ENCODE data around the gene ZRANB2.
A peak's percentile ranks its signal among the peaks of the same experiment; 100 is the strongest.

Gene ZRANB2

DNA sequence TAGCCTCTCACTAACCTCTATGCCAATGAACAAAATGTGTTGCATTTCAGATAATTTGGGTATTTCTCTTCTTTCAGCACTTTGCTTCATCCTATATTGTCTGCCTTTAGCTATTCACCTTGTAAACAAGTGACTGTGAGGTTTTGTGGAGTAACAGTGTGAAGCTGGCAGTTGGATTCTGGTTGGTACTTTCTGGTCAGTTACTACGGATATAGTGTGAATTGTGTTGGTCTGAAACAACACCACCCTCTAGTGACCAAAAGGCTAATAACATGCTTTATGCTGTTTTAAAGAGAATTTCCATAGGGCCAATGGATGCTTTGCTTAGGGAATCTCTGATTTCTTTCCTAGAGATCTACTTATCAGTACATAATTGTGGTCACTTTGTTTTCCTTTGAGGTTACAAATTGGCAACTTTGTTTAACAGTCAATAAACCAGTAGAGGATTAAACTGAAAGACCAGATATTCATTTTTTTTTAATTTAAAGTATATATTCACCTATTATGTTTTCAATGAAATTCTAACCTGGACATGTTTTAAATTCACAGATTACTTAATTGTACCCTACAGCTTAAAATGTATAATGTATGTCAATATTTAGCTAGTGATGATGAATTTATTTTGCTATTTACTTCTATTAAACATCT, 30.8 kb downstream of the ZRANB2 start:
- H3K27me3 ChIP-seq (replicated peaks in 2 of 5; ENCODE audit: control insufficient read depth in 4 of 5, insufficient read depth in 5 of 5, low read length in 4 of 5), result peaks cover 9 to 56% (median 23%) of the 10 kb centered on the region in 5 experiments
- 0% methylated on average over 1 of the region's 1 CpG for WGBS (ENCODE audit: insufficient coverage)
- CTCF ChIA-PET, result interaction anchor here (0.7 to 7.2 kb wide), 11 partner anchors 13 to 916 kb away, joined by 3 to 54 read pairs (median 4); no protein-coding TSS in a partner anchor

DNA sequence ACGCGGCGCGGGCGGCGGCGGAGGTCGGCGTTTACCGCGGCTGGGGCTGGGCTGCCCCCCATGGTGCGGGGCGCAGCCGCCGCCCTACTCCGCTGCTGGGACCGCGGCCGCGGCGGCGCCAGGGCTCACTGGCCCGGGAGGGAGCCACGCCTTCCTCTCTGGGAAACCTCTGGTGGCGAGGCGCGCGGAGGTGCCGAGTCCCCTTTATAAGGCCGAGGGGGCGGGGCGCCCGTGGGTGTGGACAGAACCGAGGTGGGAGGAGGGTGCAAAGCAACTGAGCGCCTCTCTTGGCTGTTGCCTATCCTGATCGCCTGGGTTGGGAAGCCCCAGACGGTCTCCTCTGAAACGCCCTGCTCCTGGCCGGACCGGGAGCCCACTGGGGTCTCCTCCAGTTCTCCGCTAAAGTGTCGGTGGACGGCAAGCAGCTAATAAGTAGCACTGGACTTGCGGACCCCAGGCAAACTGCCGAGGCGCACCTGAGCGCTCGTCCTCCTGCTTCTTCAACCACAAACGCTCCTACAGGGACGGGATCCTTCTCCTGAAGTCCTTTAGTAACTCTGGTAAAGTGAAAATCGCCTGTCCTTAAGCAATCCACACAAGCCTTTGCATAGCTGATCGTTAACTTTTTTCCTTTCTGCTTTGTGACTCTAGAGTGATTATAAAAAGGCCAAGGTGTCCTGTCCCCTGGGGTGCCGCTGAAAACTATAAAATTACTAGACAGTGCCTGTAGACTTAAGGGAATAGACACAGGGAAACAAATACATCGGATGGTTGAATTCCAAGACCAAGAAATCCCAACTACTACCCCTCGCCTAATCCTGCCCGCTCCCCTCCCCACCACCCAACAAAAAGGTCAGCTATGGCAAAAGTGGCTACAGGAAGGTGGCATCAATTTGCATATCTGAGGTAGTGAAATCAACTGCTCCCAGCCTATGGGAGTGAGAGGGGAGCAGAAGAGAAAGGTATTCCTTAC, 32.9 kb downstream of the ZRANB2 start, which contains the start of gene PTGER3:
PTGER3 (minus strand) TSS at position 182 of the 973 bp plus-strand sequence. CDS start 239 bp downstream, outside the sequence.
- ChIA-PET CTCF (interaction anchor here (4.4 to 7.2 kb wide), 2 partner anchors 362 to 518 kb away, joined by 27 to 54 read pairs; no protein-coding TSS in a partner anchor), POLR2A (no interaction called here)
- H3K36me3 ChIP-seq (ENCODE audit: control insufficient read depth in 4 of 4, insufficient read depth in 4 of 4, low read length in 3 of 4), result no peaks in the 10 kb centered on the region
- H3K9me3 ChIP-seq (ENCODE audit: control extremely low read depth in 1 of 5, control insufficient read depth in 4 of 5, insufficient read depth in 2 of 5, low read depth in 1 of 5, low read length in 4 of 5), result no peaks in the 10 kb centered on the region
- peak within 1 kb of the TSS; percentile 32 to 74 (median 58) for H3K4me3 ChIP-seq (ENCODE audit: control insufficient read depth in 1 of 7, extremely low read depth in 1 of 7, insufficient read depth in 4 of 7, low read depth in 2 of 7, low read length in 6 of 7)
- 3% methylated on average over 50 of the region's 56 CpGs for WGBS (ENCODE audit: insufficient coverage)
- peaks cover 0 to 20% (median 18%) of the 10 kb centered on the region in 4 experiments for H3K4me1 ChIP-seq (ENCODE audit: control extremely low read depth in 1 of 4, control insufficient read depth in 4 of 4, insufficient read depth in 4 of 4, low read length in 3 of 4)
- H3K27me3 ChIP-seq (replicated peaks in 2 of 5; ENCODE audit: control insufficient read depth in 4 of 5, insufficient read depth in 5 of 5, low read length in 4 of 5), result peaks cover 12 to 65% (median 23%) of the 10 kb centered on the region in 5 experiments
- no peak within 1 kb of the TSS for H3K27ac ChIP-seq (ENCODE audit: insufficient read depth in 1 of 2, low read depth in 1 of 2, low read length in 2 of 2, poor library complexity in 1 of 2, severe bottlenecking in 2 of 2)
- peak; percentile 34 to 66 (median 58) for DNase-seq

More for the DNA sequence above, 30.8 kb downstream of the ZRANB2 start:
- H3K27ac ChIP-seq (ENCODE audit: insufficient read depth in 1 of 2, low read depth in 1 of 2, low read length in 2 of 2, poor library complexity in 1 of 2, severe bottlenecking in 2 of 2), result no peak overlapping the region
- H3K36me3 ChIP-seq (ENCODE audit: control insufficient read depth in 4 of 4, insufficient read depth in 4 of 4, low read length in 3 of 4), result no peaks in the 10 kb centered on the region
- H3K4me1 ChIP-seq (ENCODE audit: control extremely low read depth in 1 of 4, control insufficient read depth in 4 of 4, insufficient read depth in 4 of 4, low read length in 3 of 4), result peaks cover 0 to 20% (median 18%) of the 10 kb centered on the region in 4 experiments
- no peak overlapping the region for H3K4me3 ChIP-seq (ENCODE audit: control insufficient read depth in 1 of 7, extremely low read depth in 1 of 7, insufficient read depth in 4 of 7, low read depth in 2 of 7, low read length in 6 of 7)
- POLR2A ChIA-PET, result no interaction called here
- H3K9me3 ChIP-seq (ENCODE audit: control extremely low read depth in 1 of 5, control insufficient read depth in 4 of 5, insufficient read depth in 2 of 5, low read depth in 1 of 5, low read length in 4 of 5), result no peaks in the 10 kb centered on the region
- peak; percentile 73 to 89 (median 85) for DNase-seq

DNA sequence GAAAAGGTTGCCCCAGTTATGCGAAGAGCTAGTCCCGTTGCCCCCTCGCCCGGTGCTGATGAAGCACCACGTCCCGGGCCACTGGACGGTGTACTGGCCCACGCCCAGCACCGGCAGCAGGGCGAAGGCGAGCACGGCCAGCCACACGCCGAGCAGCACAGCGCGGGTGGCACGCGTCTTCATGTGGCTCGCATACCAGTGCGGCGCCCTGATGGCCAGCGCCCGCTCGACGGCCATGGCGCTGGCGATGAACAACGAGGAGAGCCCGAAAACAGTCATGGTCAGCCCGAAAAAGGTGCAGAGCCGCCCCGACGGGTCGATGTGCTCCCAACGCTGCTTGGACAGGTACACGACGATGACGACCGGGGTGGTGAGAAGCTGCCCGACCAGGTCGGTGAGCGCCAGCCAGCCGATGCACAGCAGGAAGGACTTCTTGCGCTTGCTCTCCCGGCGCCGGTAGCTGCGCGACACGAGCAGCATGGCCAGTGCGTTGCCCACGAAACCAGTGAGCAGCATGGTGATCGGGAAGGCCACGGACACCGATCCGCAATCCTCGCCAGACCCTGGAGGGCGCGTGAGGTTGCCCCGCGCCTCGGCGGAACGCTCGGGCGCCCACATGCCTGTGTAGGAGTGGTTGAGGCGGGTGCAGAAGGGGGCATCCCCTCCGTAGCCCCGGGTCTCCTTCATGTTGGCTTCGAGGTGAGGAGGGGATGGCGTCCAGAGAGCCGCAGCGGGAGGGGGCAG, 33.8 kb downstream of the ZRANB2 start:
- H3K27me3 ChIP-seq (replicated peaks in 2 of 5; ENCODE audit: control insufficient read depth in 4 of 5, insufficient read depth in 5 of 5, low read length in 4 of 5), result peaks cover 12 to 69% (median 23%) of the 10 kb centered on the region in 5 experiments
- CTCF ChIA-PET, result interaction anchor here (1.0 to 7.2 kb wide), 4 partner anchors 114 to 517 kb away, joined by 3 to 54 read pairs (median 16); no protein-coding TSS in a partner anchor
- 4% methylated on average over 63 of the region's 73 CpGs for WGBS (ENCODE audit: insufficient coverage)
- peak overlapping the region; percentile 31 to 74 (median 58) for H3K4me3 ChIP-seq (ENCODE audit: control insufficient read depth in 1 of 7, extremely low read depth in 1 of 7, insufficient read depth in 4 of 7, low read depth in 2 of 7, low read length in 6 of 7)
- H3K9me3 ChIP-seq (ENCODE audit: control extremely low read depth in 1 of 5, control insufficient read depth in 4 of 5, insufficient read depth in 2 of 5, low read depth in 1 of 5, low read length in 4 of 5), result no peaks in the 10 kb centered on the region
- H3K36me3 ChIP-seq (ENCODE audit: control insufficient read depth in 4 of 4, insufficient read depth in 4 of 4, low read length in 3 of 4), result no peaks in the 10 kb centered on the region
- peaks cover 0 to 20% (median 18%) of the 10 kb centered on the region in 4 experiments for H3K4me1 ChIP-seq (ENCODE audit: control extremely low read depth in 1 of 4, control insufficient read depth in 4 of 4, insufficient read depth in 4 of 4, low read length in 3 of 4)
- DNase-seq, result peak in 1 of 3 donors; percentile 57
- POLR2A ChIA-PET, result no interaction called here
- no peak overlapping the region for H3K27ac ChIP-seq (ENCODE audit: insufficient read depth in 1 of 2, low read depth in 1 of 2, low read length in 2 of 2, poor library complexity in 1 of 2, severe bottlenecking in 2 of 2)

DNA sequence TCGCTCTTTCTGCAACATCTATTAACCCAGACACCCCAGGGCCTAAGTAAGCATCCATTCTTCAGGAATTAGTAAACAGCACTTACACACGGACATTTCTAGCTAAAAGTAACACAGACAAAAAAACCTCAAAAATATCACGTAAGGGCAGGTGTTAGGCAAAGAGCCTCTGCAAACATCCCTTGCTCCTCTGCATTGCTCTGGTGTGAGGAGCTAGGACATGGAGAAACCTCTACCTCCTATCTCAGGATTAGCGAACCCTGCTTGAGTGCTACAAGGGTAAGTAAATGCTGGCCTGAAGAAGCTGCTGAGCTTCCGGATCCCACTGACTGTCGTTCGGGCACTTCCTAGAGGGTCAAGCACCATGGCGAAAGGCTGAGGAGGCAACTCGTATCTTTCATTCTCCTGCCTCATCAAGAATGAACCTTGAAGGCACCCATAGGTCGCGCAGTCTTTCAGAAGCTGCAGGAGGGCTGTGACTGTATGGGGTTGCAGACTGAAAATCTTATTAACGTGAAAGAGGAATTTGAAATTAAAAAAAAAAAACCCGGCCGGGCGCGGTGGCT, 35.3 kb downstream of the ZRANB2 start:
- Histone ChIP-seq H3K36me3 (ENCODE audit: control insufficient read depth in 4 of 4, insufficient read depth in 4 of 4, low read length in 3 of 4) (no peaks in the 10 kb centered on the region), H3K4me1 (ENCODE audit: control extremely low read depth in 1 of 4, control insufficient read depth in 4 of 4, insufficient read depth in 4 of 4, low read length in 3 of 4) (peaks cover 0 to 20% (median 18%) of the 10 kb centered on the region in 4 experiments), H3K4me3 (ENCODE audit: control insufficient read depth in 1 of 7, extremely low read depth in 1 of 7, insufficient read depth in 4 of 7, low read depth in 2 of 7, low read length in 6 of 7) (no peak overlapping the region), H3K27ac (ENCODE audit: insufficient read depth in 1 of 2, low read depth in 1 of 2, low read length in 2 of 2, poor library complexity in 1 of 2, severe bottlenecking in 2 of 2) (no peak overlapping the region), H3K9me3 (ENCODE audit: control extremely low read depth in 1 of 5, control insufficient read depth in 4 of 5, insufficient read depth in 2 of 5, low read depth in 1 of 5, low read length in 4 of 5) (no peaks in the 10 kb centered on the region), H3K27me3 (replicated peaks in 2 of 5; ENCODE audit: control insufficient read depth in 4 of 5, insufficient read depth in 5 of 5, low read length in 4 of 5) (peaks cover 12 to 66% (median 21%) of the 10 kb centered on the region in 5 experiments)
- DNase-seq, result no peak
- CTCF ChIA-PET, result interaction anchor here (1.0 to 7.2 kb wide), 3 partner anchors 14 to 516 kb away, joined by 3 to 54 read pairs (median 4); no protein-coding TSS in a partner anchor
- POLR2A ChIA-PET, result no interaction called here
- 94% methylated on average over 6 of the region's 16 CpGs for WGBS (ENCODE audit: insufficient coverage)

DNA sequence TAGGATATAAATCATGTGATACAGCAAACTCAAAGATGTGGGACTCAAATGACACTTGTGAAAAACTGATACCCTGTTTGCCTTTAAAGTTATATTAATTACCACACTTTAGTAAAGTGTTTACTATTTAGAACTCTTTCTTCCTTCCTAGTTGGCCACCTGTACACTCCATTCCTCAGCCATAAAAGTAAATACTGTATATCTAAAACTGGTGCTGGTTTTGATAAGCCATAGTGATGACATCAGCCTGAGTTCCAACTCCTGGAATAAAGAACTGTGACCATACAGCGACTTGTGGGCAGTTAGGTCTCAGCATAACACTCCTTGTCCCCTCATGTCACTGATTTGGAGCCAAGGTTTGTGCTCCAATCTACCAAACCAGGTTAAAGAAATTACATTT, 36.0 kb downstream of the ZRANB2 start:
- Histone ChIP-seq H3K4me1 (ENCODE audit: control extremely low read depth in 1 of 4, control insufficient read depth in 4 of 4, insufficient read depth in 4 of 4, low read length in 3 of 4) (peaks cover 0 to 20% (median 18%) of the 10 kb centered on the region in 4 experiments), H3K4me3 (ENCODE audit: control insufficient read depth in 1 of 7, extremely low read depth in 1 of 7, insufficient read depth in 4 of 7, low read depth in 2 of 7, low read length in 6 of 7) (no peak overlapping the region), H3K27ac (ENCODE audit: insufficient read depth in 1 of 2, low read depth in 1 of 2, low read length in 2 of 2, poor library complexity in 1 of 2, severe bottlenecking in 2 of 2) (no peak overlapping the region), H3K27me3 (replicated peaks in 2 of 5; ENCODE audit: control insufficient read depth in 4 of 5, insufficient read depth in 5 of 5, low read length in 4 of 5) (peaks cover 12 to 65% (median 22%) of the 10 kb centered on the region in 5 experiments), H3K36me3 (ENCODE audit: control insufficient read depth in 4 of 4, insufficient read depth in 4 of 4, low read length in 3 of 4) (no peaks in the 10 kb centered on the region), H3K9me3 (ENCODE audit: control extremely low read depth in 1 of 5, control insufficient read depth in 4 of 5, insufficient read depth in 2 of 5, low read depth in 1 of 5, low read length in 4 of 5) (no peaks in the 10 kb centered on the region)
- POLR2A ChIA-PET, result interaction anchor here (0.6 kb wide), 1 partner anchor 854 kb away, joined by 5 read pairs; no protein-coding TSS in a partner anchor
- WGBS (ENCODE audit: insufficient coverage), result 100% methylated on average over 1 of the region's 1 CpG
- DNase-seq, result no peak
- CTCF ChIA-PET, result no interaction called here

DNA sequence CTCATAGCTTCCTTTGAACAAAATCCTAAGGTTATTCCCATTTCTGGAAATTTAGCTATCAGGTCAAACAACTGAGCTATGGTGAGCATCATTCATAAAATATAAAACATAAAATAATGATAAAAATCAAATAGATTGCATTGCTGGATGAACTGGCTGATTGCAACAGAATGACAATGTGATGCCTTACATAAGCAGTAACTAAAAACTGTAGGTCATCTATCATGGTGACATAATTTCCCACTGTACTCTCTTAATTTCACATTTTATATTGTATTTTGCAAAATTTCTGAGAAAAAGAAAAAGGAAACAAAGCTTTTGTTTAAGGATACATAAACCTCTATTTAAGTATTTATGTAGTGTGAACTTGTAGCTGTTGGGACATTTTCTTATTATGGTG, 37.8 kb downstream of the ZRANB2 start:
- H3K27ac ChIP-seq (ENCODE audit: insufficient read depth in 1 of 2, low read depth in 1 of 2, low read length in 2 of 2, poor library complexity in 1 of 2, severe bottlenecking in 2 of 2), result no peak overlapping the region
- no peaks in the 10 kb centered on the region for H3K9me3 ChIP-seq (ENCODE audit: control extremely low read depth in 1 of 5, control insufficient read depth in 4 of 5, insufficient read depth in 2 of 5, low read depth in 1 of 5, low read length in 4 of 5)
- peaks cover 0 to 19% (median 17%) of the 10 kb centered on the region in 4 experiments for H3K4me1 ChIP-seq (ENCODE audit: control extremely low read depth in 1 of 4, control insufficient read depth in 4 of 4, insufficient read depth in 4 of 4, low read length in 3 of 4)
- POLR2A ChIA-PET, result no interaction called here
- no peak overlapping the region for H3K4me3 ChIP-seq (ENCODE audit: control insufficient read depth in 1 of 7, extremely low read depth in 1 of 7, insufficient read depth in 4 of 7, low read depth in 2 of 7, low read length in 6 of 7)
- peaks cover 9 to 47% (median 20%) of the 10 kb centered on the region in 5 experiments for H3K27me3 ChIP-seq (replicated peaks in 2 of 5; ENCODE audit: control insufficient read depth in 4 of 5, insufficient read depth in 5 of 5, low read length in 4 of 5)
- DNase-seq, result no peak
- CTCF ChIA-PET, result interaction anchor here (1.0 kb wide), 2 partner anchors 66 to 358 kb away, joined by 3 to 4 read pairs; no protein-coding TSS in a partner anchor
- no peaks in the 10 kb centered on the region for H3K36me3 ChIP-seq (ENCODE audit: control insufficient read depth in 4 of 4, insufficient read depth in 4 of 4, low read length in 3 of 4)

Data from common myeloid progenitor, CD34-positive (primary cell).